Pancreas (tissue), 10 donors: ENCODE data around the gene POU2AF2. TPM values are rescaled to one million over a fixed set of nuclear protein-coding genes. Genes with fewer than 3 reads are reported as not detected.
"Not testable (repeated sequence)": the region's sequence is repeated elsewhere in the genome, so short reads cannot be mapped to it uniquely, and the experiment has no call there.

Experiments
- ATAC-seq, 4 donors: fragments of 200-7000 bp; cut with Tn5 transposase; one replicate each; pipeline versions ENCODE4 v1.8.0 to v1.9.1; 2020; ENCODE audit warnings: mild to moderate bottlenecking in 4 of 4, moderate library complexity in 4 of 4
- DNase-seq, 6 donors: peaks; one replicate each; pipeline ENCODE4 v3.0.0-alpha.2; 2020
- FAIRE-seq: peaks from 2 replicates; lab custom pipeline; 2012; peaks lifted over from hg19 to GRCh38; lab: Jason Lieb, UNC
- H3K27ac ChIP-seq, 4 donors: fragments of 200-600 bp; sonication (generic); 1 replicate in 3 of 4; 2 replicates in 1 of 4; pipeline versions ENCODE4 v1.5.0 to v1.8.0; 2020
- H3K27me3 ChIP-seq, 4 donors: fragments of 200-600 bp; one replicate each; pipeline ENCODE4 v1.8.0; 2021
- H3K36me3 ChIP-seq, 3 donors: fragments of 200-600 bp; sonication (generic) in 1 of 3; one replicate each; pipeline versions ENCODE4 v1.5.0 to v1.8.0; 2020 to 2021
- H3K4me1 ChIP-seq, 3 donors: fragments of 200-600 bp; one replicate each; pipeline ENCODE4 v1.8.0; 2021
- H3K4me3 ChIP-seq, 4 donors: fragments of 200-600 bp; sonication (generic) in 2 of 4; one replicate each; pipeline versions ENCODE4 v1.5.0 to v1.8.0; 2020 to 2021
- H3K9me3 ChIP-seq, 4 donors: fragments of 200-600 bp; one replicate each; pipeline ENCODE4 v1.8.0; 2021
- WGBS, 2 donors: extraction: QIAGEN DNeasy Blood & Tissue Kit; methylation state at CpG; one replicate each; pipeline ENCODE4 v1.1.7; 2013; 5-methylcytosine and 5-hydroxymethylcytosine counted together
- intact Hi-C, 3 donors: fragments of 100-400 bp; cut with DNase I; formaldehyde crosslinking; loops; one replicate each; pipeline versions ENCODE4 v1.11.1 to v1.14.2; 2022
- polyA plus RNA-seq, 2 donors: library from polyadenylated mRNA; stranded (reverse); fragments of 200-250 nt; gene quantifications; one replicate each; pipeline ENCODE4 v1.2.3, GENCODE V29; 2013
- total RNA-seq, 6 donors: library from RNA; stranded (reverse); fragmentation: NEBNext Ultra II Directional in 4 of 6; extraction: Animal tissue kit (Norgen Biotek cat#: 25700) in 4 of 6; gene quantifications; one replicate each; pipeline versions ENCODE4 v1.2.1 to v1.2.4, GENCODE V29; 2021 to 2023
- TF ChIP-seq, protein P1 (sequence below), 4 donors: fragments of 200-600 bp; sonication (generic) in 3 of 4; IDR thresholded peaks; one replicate each; pipeline versions ENCODE4 v1.5.0 to v1.8.0; 2021; ENCODE audit warnings: antibody characterized with exemption in 4 of 4
- donor health status: healthy with polysubstance abuse.
- donor health status: DM: no; HTN: no; CAD: no; lungs with moderate emphysema.
- donor health status: DM: no; HTN: no; CAD: no.
- donor health status: control.
- donor health status: control.
- donor health status: Bipolar disorder and iron deficiency.
- donor health status: DM: yes; HTN: yes; CAD: no.
- donor health status: DM: no; HTN: no; CAD: no.
- donor health status: DM: no; HTN: no; CAD: no.
- donor health status: DM: yes; HTN: yes; CAD: no.

Gene POU2AF2
- total and polyA plus RNA-seq, 8 donors = 0.16 to 1.9 (median 0.24) TPM

DNA sequence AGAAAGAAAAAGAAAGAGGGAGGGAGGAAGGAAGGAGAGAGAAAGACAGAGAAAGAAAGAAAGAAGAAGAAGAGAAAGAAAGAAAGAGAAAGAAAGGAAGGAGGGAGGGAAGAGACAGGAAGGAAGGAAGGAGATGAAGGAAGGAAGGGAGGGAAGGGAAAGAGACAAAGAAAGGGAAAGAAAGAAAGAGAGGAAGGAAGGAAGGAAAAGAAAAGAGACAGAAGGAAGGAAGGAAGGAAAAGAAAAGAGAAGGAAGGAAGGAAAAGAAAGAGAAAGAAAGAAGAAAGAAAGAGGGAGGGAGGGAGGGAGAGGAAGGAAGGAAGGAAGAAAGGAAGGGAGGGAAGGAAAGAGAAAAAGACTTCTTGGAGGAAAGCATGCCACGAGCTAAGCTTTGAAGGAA, 19.1 kb downstream of the POU2AF2 start:
- Histone ChIP-seq H3K36me3 (no peaks in the 10 kb centered on the region), H3K4me1 (no peaks in the 10 kb centered on the region), H3K27me3 (no peaks in the 10 kb centered on the region), H3K27ac (no peak overlapping the region), H3K9me3 (no peaks in the 10 kb centered on the region), H3K4me3 (no peak overlapping the region)
- 73 to 100% methylated on average over 1 of the region's 1 CpG for WGBS, 2 donors
- intact Hi-C loops = no loop called here
- DNase-seq (no peak), FAIRE-seq (no peak), ATAC-seq (no peak)
- TF ChIP-seq, protein P1, sequence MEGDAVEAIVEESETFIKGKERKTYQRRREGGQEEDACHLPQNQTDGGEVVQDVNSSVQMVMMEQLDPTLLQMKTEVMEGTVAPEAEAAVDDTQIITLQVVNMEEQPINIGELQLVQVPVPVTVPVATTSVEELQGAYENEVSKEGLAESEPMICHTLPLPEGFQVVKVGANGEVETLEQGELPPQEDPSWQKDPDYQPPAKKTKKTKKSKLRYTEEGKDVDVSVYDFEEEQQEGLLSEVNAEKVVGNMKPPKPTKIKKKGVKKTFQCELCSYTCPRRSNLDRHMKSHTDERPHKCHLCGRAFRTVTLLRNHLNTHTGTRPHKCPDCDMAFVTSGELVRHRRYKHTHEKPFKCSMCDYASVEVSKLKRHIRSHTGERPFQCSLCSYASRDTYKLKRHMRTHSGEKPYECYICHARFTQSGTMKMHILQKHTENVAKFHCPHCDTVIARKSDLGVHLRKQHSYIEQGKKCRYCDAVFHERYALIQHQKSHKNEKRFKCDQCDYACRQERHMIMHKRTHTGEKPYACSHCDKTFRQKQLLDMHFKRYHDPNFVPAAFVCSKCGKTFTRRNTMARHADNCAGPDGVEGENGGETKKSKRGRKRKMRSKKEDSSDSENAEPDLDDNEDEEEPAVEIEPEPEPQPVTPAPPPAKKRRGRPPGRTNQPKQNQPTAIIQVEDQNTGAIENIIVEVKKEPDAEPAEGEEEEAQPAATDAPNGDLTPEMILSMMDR (IDR thresholded peaks at IDR 0.05) = no peak

DNA sequence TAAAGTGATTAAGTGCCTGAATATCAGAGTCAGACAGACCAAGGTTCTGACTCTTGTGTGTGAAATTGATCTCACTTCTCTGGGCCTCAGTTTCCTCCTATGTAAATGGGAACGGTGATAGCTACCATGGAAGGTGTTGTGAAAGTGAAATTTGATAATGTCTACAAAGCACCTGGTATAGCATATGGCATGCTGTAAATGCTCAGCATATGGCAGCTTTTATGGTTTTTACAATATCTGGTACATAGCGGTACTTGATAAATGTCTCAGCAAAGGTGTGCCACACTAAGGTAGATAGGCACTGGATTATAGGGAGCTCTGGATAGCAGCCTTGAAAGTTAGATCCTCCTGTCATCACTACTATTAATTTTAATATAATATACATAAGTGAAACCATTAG, 19.9 kb downstream of the POU2AF2 start:
- no peak overlapping the region for H3K27ac ChIP-seq
- intact Hi-C loops = no loop called here
- H3K27me3 ChIP-seq = no peaks in the 10 kb centered on the region
- no peak overlapping the region for H3K4me3 ChIP-seq
- no peak for ATAC-seq
- TF ChIP-seq, protein P1 (IDR thresholded peaks at IDR 0.05) = no peak
- H3K4me1 ChIP-seq = no peaks in the 10 kb centered on the region
- no peaks in the 10 kb centered on the region for H3K36me3 ChIP-seq
- 83 to 94% methylated on average over 2 of the region's 2 CpGs for WGBS, 2 donors
- DNase-seq = no peak
- no peaks in the 10 kb centered on the region for H3K9me3 ChIP-seq
- FAIRE-seq = no peak

DNA sequence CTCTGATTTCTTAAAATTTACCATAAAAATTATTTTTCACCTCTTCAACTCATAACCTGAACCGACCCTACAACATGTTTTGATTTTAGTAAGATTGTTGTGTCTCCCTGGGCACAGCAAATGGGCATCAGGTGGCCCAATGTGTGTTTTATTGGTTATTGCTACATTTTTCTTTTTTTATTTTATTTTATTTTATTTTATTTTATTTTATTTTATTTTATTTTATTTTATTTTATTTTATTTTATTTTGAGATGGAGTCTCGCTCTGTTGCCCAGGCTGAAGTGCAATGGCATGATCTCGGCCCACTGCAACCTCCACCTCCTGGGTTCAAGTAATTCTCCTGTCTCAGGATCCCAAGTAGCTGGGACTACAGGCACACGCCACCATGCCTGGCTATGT, 22.8 kb downstream of the POU2AF2 start:
- H3K4me1 ChIP-seq, H3K27me3 ChIP-seq, H3K27ac ChIP-seq, DNase-seq, H3K9me3 ChIP-seq, ATAC-seq, intact Hi-C loops, H3K4me3 ChIP-seq, FAIRE-seq, H3K36me3 ChIP-seq: not testable (repeated sequence)
- WGBS, 2 donors = 59 to 83% methylated on average over 4 of the region's 4 CpGs

DNA sequence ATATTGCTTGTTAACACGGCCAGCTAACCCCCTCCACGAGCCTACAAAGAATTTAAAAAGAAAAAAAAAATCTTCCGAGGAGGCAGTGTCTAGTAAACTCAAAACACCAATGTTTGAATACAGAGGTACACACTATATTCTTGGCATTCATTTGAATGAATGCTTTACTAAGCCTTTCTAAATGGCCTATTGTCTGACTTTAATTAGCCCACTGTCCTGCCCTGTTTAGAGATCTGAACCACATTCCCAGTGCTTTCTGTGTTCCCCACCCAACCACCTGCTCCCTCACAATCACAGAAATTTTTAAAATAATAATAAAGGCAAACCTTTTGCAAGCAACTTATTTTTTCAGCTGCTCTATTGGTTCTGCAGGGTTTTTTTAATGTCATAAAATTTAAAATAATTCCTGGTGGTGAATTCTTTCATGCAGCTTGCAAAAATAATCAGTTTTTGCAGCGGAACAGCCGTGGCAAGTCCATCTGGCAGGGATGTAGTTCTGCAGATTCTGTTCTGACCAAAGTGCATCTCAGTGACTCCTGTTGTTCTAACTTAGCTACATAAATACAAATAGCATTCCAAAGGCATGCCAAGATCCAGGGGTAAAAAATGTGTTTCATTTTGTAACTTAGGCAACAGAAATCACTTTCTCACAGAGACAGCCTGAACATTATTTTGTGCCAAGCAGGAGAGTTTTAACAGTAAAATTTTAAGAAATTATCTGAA, 23.8 kb downstream of the POU2AF2 start:
- Histone ChIP-seq H3K9me3 (no peaks in the 10 kb centered on the region), H3K36me3 (no peaks in the 10 kb centered on the region), H3K4me1 (no peaks in the 10 kb centered on the region), H3K4me3 (no peak overlapping the region), H3K27ac (no peak overlapping the region), H3K27me3 (no peaks in the 10 kb centered on the region)
- intact Hi-C loops = no loop called here
- WGBS, 2 donors = 49 to 58% methylated on average over 5 of the region's 5 CpGs
- no peak for FAIRE-seq
- ATAC-seq = peak in 1 of 4 donors; percentile 59
- TF ChIP-seq, protein P1 (IDR thresholded peaks at IDR 0.05) = no peak
- no peak for DNase-seq

DNA sequence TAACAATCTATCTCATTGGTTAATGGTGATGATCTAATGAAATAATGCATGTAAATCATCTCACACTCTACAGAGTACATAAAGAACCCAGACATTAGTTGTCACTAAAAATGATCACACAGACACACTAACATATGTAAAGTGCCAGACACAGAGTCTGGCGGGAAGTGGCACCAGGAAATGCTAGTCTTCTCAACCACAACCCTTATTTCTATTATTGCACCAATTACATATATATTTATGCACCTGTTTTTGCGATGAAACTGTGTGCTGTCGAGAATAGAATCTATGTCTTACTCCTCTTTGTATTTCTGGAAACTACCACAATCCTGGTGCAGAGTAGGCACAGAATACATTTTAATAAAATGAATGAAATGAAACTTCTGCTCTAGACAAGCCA, 26.9 kb downstream of the POU2AF2 start:
- 84 to 90% methylated on average over 3 of the region's 3 CpGs for WGBS, 2 donors
- no peaks in the 10 kb centered on the region for H3K27me3 ChIP-seq
- TF ChIP-seq, protein P1 (IDR thresholded peaks at IDR 0.05) = no peak
- DNase-seq (no peak), ATAC-seq (no peak), FAIRE-seq (no peak)
- no peaks in the 10 kb centered on the region for H3K36me3 ChIP-seq
- H3K27ac ChIP-seq = no peak overlapping the region
- H3K9me3 ChIP-seq = no peaks in the 10 kb centered on the region
- intact Hi-C loops = no loop called here
- no peak overlapping the region for H3K4me3 ChIP-seq
- no peaks in the 10 kb centered on the region for H3K4me1 ChIP-seq
